Tibial nerve (tissue), 4 donors: Measurements from ENCODE around the gene RSPH10B2. TPM values are rescaled to one million over a fixed set of nuclear protein-coding genes. Genes with fewer than 3 reads are reported as not detected.
"Not testable (repeated sequence)": the region's sequence is repeated elsewhere in the genome, so short reads cannot be mapped to it uniquely, and the experiment has no call there.

Experiments
- DNase-seq, 2 donors: peaks; one replicate each; pipeline ENCODE4 v3.0.0-alpha.2; 2019; ENCODE audit warnings: low spot score in 2 of 2
- H3K27ac ChIP-seq, 4 donors: fragments of 200-600 bp; sonication (generic) in 3 of 4; one replicate each; pipeline ENCODE4 v1.5.1; 2017 to 2019; ENCODE audit warnings: mild to moderate bottlenecking in 1 of 4
- H3K27me3 ChIP-seq, 2 donors: fragments of 200-600 bp; sonication (generic) in 1 of 2; one replicate each; pipeline versions ENCODE4 v1.5.1 to v1.6.0; 2017 to 2019
- H3K36me3 ChIP-seq, 3 donors: fragments of 200-600 bp; sonication (generic); one replicate each; pipeline ENCODE4 v1.5.1; 2018 to 2019
- H3K4me1 ChIP-seq, 4 donors: fragments of 200-600 bp; sonication (generic) in 3 of 4; one replicate each; pipeline ENCODE4 v1.5.1; 2017 to 2019
- H3K4me3 ChIP-seq, 4 donors: fragments of 200-600 bp; sonication (generic) in 3 of 4; one replicate each; pipeline ENCODE4 v1.5.1; 2017 to 2019; ENCODE audit warnings: mild to moderate bottlenecking in 1 of 4, moderate library complexity in 1 of 4
- H3K9me3 ChIP-seq, 4 donors: fragments of 200-600 bp; sonication (generic) in 3 of 4; one replicate each; pipeline ENCODE4 v1.5.1; 2017 to 2019
- CTCF ChIP-seq, 5 experiments: fragments of 200-600 bp in 3 of 5; fragments of 450-650 bp in 2 of 5; sonication (generic) in 3 of 5; IDR thresholded peaks; one replicate each; pipeline ENCODE4 v1.5.1; 2016 to 2019; ENCODE audit warnings: antibody characterized with exemption in 5 of 5, mild to moderate bottlenecking in 3 of 5, moderate library complexity in 2 of 5
- EP300 ChIP-seq, 2 donors: sonication (generic); formaldehyde crosslinking; IDR thresholded peaks; one replicate each; pipeline ENCODE4 v1.6.1; 2017; ENCODE audit warnings: antibody characterized with exemption in 2 of 2, mild to moderate bottlenecking in 1 of 2
- POLR2A ChIP-seq, 2 donors: fragments of 450-650 bp; IDR thresholded peaks; one replicate each; pipeline ENCODE4 v1.6.1; 2017; ENCODE audit warnings: antibody characterized with exemption in 2 of 2, mild to moderate bottlenecking in 2 of 2, moderate library complexity in 2 of 2
- WGBS, 2 donors: methylation state at CpG; one replicate each; pipeline ENCODE4 v1.1.5; 2018; 5-methylcytosine and 5-hydroxymethylcytosine counted together
- total RNA-seq, 4 donors: library from RNA; depleted of rRNA; stranded (reverse); fragments of >200 nt; gene quantifications; one replicate each; pipeline ENCODE4 v1.1.0, GENCODE V29; 2016

Gene RSPH10B2
- total RNA-seq, 4 donors from 2014 or later = 0.20 to 3.3 (median 0.21) TPM; not detected in 1

GRCh38 chr7:6729492-6730342 is 24.2 kb upstream of the RSPH10B2 start:
- WGBS, 2 donors = 1% methylated on average over 48 to 49 of the region's 66 CpGs
- TF ChIP-seq POLR2A (IDR thresholded peaks at IDR 0.05) (peak in 1 of 2 donors; percentile 50), CTCF (IDR thresholded peaks at IDR 0.05) (peak in 1 of 5 experiments; percentile 41), EP300 (IDR thresholded peaks at IDR 0.05) (peak; percentile 53 to 84)

GRCh38 chr7:6730343-6730633 is 23.6 kb upstream of the RSPH10B2 start:
- WGBS, 2 donors = 0 to 1% methylated on average over 18 of the region's 18 CpGs
- TF ChIP-seq CTCF (IDR thresholded peaks at IDR 0.05) (no peak), POLR2A (IDR thresholded peaks at IDR 0.05) (no peak)

More at GRCh38 chr7:6729492-6730342, 24.2 kb upstream of the RSPH10B2 start:
- Histone ChIP-seq H3K27ac (peak overlapping the region; percentile 61 to 87 (median 80)), H3K4me3 (peak overlapping the region; percentile 63 to 99 (median 97)), H3K36me3 (peaks cover 0 to 26% (median 5%) of the 10 kb centered on the region in 3 donors), H3K9me3 (no peaks in the 10 kb centered on the region), H3K4me1 (peaks cover 0 to 14% (median 2%) of the 10 kb centered on the region in 4 donors), H3K27me3 (no peaks in the 10 kb centered on the region)
- peak; percentile 69 to 77 for DNase-seq

GRCh38 chr7:6738415-6738814 is 15.5 kb upstream of the RSPH10B2 start:
- peaks cover 0 to 81% (median 5%) of the 10 kb centered on the region in 3 donors for H3K36me3 ChIP-seq
- H3K27me3 ChIP-seq, H3K9me3 ChIP-seq, H3K4me3 ChIP-seq, DNase-seq, H3K27ac ChIP-seq, H3K4me1 ChIP-seq: not testable (repeated sequence)
- WGBS, 2 donors = 86 to 100% methylated on average over 1 to 2 of the region's 11 CpGs

More at GRCh38 chr7:6730343-6730633, 23.6 kb upstream of the RSPH10B2 start:
- H3K36me3 ChIP-seq = peaks cover 0 to 32% (median 5%) of the 10 kb centered on the region in 3 donors
- no peaks in the 10 kb centered on the region for H3K9me3 ChIP-seq
- no peak for DNase-seq
- peaks cover 0 to 14% (median 2%) of the 10 kb centered on the region in 4 donors for H3K4me1 ChIP-seq
- no peaks in the 10 kb centered on the region for H3K27me3 ChIP-seq
- H3K4me3 ChIP-seq = peak overlapping the region; percentile 63 to 99 (median 97)
- peak overlapping the region in 3 of 4 donors; percentile 61 to 87 (median 86) for H3K27ac ChIP-seq

DNA sequence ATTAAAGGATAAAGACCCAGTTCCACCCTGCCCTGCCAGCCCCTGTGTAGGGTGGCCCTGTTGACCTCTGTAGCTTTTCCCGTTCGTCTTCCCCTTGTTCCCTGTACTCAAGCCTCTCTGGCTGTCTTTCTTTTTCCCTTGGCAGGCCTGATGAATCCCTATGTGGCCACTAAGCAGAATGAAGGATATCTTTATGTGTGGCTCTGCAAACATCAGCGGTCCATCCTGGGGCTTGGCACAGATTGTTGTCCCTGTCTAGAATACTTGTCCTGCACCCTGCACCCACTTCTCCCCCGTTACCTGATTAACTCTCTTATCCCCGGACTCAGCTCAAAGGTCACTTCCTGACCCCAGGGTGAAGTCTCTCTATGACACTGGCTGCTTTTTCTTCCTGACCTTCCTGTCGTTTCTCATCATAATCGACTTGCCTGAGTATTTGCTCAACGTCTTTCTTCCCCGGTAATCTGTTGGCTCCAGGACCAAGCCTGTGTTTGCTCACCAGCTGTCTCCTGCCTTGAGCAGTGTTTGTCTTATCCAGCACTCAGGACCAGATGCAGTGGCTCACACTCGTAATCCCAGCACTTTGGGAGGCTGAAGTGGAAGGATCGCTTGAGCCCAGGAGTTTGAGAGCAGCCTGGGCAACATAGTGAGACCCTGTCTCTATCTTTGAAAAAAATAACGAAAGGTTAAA is 9.3 kb upstream of the RSPH10B2 start:
- H3K9me3 ChIP-seq, H3K27me3 ChIP-seq, DNase-seq, H3K4me3 ChIP-seq, H3K27ac ChIP-seq, H3K4me1 ChIP-seq: not testable (repeated sequence)
- peaks cover 2 to 30% (median 3%) of the 10 kb centered on the region in 3 donors for H3K36me3 ChIP-seq
- 92 to 98% methylated on average over 2 to 3 of the region's 12 CpGs for WGBS, 2 donors

GRCh38 chr7:6749335-6749734 is 4.6 kb upstream of the RSPH10B2 start:
- not testable (repeated sequence) for H3K4me3 ChIP-seq, H3K4me1 ChIP-seq, H3K9me3 ChIP-seq, H3K36me3 ChIP-seq, H3K27ac ChIP-seq, DNase-seq, H3K27me3 ChIP-seq
- 93% methylated on average over 7 to 8 of the region's 12 CpGs for WGBS, 2 donors

DNA sequence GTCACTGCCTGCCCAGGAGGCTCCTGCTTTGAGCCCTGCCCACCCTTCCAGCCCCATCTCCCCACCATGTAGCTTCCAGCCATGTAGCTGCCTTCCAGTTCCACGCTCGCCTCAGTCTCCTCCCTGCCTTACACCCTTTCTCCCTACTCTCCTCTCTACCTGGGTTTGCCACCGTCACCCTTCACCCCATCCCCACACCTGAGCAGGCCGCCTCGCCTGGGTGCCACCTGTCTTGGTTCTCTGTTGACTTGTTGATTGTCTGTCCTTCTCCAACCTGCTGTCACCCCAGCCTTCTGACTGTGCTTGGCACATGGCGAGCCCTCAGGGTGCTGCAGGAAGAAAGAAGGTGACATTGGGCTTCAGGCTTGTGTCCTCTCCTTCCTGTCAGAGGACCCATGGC is 3.7 kb upstream of the RSPH10B2 start:
- H3K4me3 ChIP-seq, DNase-seq, H3K9me3 ChIP-seq, H3K27ac ChIP-seq, H3K4me1 ChIP-seq, H3K36me3 ChIP-seq, H3K27me3 ChIP-seq: not testable (repeated sequence)
- 96 to 98% methylated on average over 4 to 6 of the region's 6 CpGs for WGBS, 2 donors

GRCh38 chr7:6761186-6761585 is 7.3 kb downstream of the RSPH10B2 start:
- H3K27ac ChIP-seq, H3K9me3 ChIP-seq, H3K36me3 ChIP-seq, H3K4me1 ChIP-seq, H3K4me3 ChIP-seq, H3K27me3 ChIP-seq, DNase-seq: not testable (repeated sequence)
- WGBS, 2 donors = 44 to 52% methylated on average over 4 to 6 of the region's 12 CpGs

- H3K27me3 ChIP-seq, H3K9me3 ChIP-seq, H3K27ac ChIP-seq, H3K4me1 ChIP-seq, DNase-seq, H3K4me3 ChIP-seq, H3K36me3 ChIP-seq: not testable (repeated sequence)
- WGBS, 2 donors = 87% methylated on average over 6 of the region's 6 CpGs; no CpG with 5 or more reads in 1 of the 2 donors
Observed at GRCh38 chr7:6781581-6781980, 27.7 kb downstream of the RSPH10B2 start.

- not testable (repeated sequence) for DNase-seq, H3K27me3 ChIP-seq, H3K4me3 ChIP-seq, H3K36me3 ChIP-seq, H3K9me3 ChIP-seq, H3K27ac ChIP-seq, H3K4me1 ChIP-seq
- WGBS, 2 donors = no CpG with 5 or more reads among the region's 13 CpGs
Observed at GRCh38 chr7:6789353-6789752, 35.5 kb downstream of the RSPH10B2 start.

GRCh38 chr7:6792113-6792872 is 38.4 kb downstream of the RSPH10B2 start:
- H3K27me3 ChIP-seq, DNase-seq, H3K9me3 ChIP-seq, H3K4me3 ChIP-seq, H3K36me3 ChIP-seq, H3K4me1 ChIP-seq, H3K27ac ChIP-seq: not testable (repeated sequence)
- WGBS, 2 donors = no CpG with 5 or more reads among the region's 15 CpGs
